ENCODE results near the gene IMPG2. TPM values are rescaled to one million over a fixed set of nuclear protein-coding genes. Genes with fewer than 3 reads are reported as not detected.

The IMPG2 gene
- total RNA-seq, 2 donors from 2014 or later = 0.23 to 0.28 TPM

- 28% methylated on average over 2 of the region's 2 CpGs for WGBS
- no peak for DNase-seq (ENCODE audit: low spot score)
- no peak overlapping the region for H3K27ac ChIP-seq
- no peaks in the 10 kb centered on the region for H3K9me3 ChIP-seq
- H3K4me1 ChIP-seq (replicated peaks) = no peaks in the 10 kb centered on the region
- no peaks in the 10 kb centered on the region for H3K27me3 ChIP-seq (replicated peaks; ENCODE audit: insufficient read depth)
- no peaks in the 10 kb centered on the region for H3K36me3 ChIP-seq
- TF ChIP-seq POLR2A (IDR thresholded peaks at IDR 0.05) = no peak
- no peak for TF ChIP-seq POLR2AphosphoS5 (IDR thresholded peaks at IDR 0.05)
- H3K4me3 ChIP-seq = no peak overlapping the region
- intact Hi-C loops (cut with DNase I) = no loop called here
Measured at GRCh38 chr3:101268141-101268540, 52.2 kb downstream of the IMPG2 start.

DNA sequence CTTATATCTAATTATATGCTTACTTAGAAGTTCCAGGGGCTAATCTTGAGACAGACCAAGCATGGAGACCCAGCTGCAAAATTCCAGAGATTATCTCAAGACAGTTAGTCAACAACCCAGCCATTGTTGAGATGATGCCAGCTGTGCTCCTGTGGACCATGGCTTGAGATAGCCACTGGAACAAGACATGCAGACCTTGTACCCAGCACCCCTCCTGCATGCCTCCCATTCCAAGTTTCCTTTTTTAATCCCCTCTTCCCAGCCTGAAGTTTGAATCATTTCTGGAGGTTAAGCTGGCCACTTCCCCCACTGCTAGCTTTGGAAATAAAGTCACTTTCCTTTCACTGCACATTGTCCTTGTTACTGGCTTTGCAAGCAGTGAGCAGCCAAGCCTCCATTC, 53.8 kb downstream of the IMPG2 start:
- H3K27me3 ChIP-seq (replicated peaks; ENCODE audit: insufficient read depth) = no peaks in the 10 kb centered on the region
- H3K4me3 ChIP-seq = no peak overlapping the region
- no peaks in the 10 kb centered on the region for H3K36me3 ChIP-seq
- H3K9me3 ChIP-seq = no peaks in the 10 kb centered on the region
- intact Hi-C loops (cut with DNase I) = no loop called here
- no peak overlapping the region for H3K27ac ChIP-seq
- TF ChIP-seq POLR2A (IDR thresholded peaks at IDR 0.05) (no peak), POLR2AphosphoS5 (IDR thresholded peaks at IDR 0.05) (no peak), CTCF (IDR thresholded peaks at IDR 0.05) (no peak)
- no peaks in the 10 kb centered on the region for H3K4me1 ChIP-seq (replicated peaks)
- no peak for DNase-seq (ENCODE audit: low spot score)

DNA sequence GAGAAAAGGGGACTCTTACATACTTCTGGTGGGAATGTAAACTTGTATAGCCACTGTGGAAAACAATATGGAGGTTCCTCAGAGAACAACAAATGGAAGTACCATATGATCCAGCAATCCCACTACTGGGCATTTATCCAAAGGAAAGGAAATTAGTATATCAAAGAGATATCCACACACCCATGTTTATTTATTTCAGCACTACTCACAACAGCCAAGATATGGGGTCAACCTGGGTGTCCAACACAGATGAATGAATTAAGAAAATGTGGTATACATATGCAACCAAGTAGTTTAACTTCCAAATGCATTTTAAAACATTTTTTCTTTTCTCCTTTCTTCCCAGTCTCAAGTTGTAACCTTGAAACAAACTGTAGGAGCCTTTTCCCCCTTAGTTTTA, 54.3 kb downstream of the IMPG2 start:
- Histone ChIP-seq H3K36me3 (no peaks in the 10 kb centered on the region), H3K4me1 (replicated peaks) (no peaks in the 10 kb centered on the region), H3K9me3 (no peaks in the 10 kb centered on the region), H3K27me3 (replicated peaks; ENCODE audit: insufficient read depth) (no peaks in the 10 kb centered on the region), H3K27ac (no peak overlapping the region), H3K4me3 (no peak overlapping the region)
- intact Hi-C loops (cut with DNase I) = no loop called here
- TF ChIP-seq CTCF (IDR thresholded peaks at IDR 0.05) (no peak), POLR2A (IDR thresholded peaks at IDR 0.05) (no peak), POLR2AphosphoS5 (IDR thresholded peaks at IDR 0.05) (no peak)
- DNase-seq (ENCODE audit: low spot score) = no peak

DNA sequence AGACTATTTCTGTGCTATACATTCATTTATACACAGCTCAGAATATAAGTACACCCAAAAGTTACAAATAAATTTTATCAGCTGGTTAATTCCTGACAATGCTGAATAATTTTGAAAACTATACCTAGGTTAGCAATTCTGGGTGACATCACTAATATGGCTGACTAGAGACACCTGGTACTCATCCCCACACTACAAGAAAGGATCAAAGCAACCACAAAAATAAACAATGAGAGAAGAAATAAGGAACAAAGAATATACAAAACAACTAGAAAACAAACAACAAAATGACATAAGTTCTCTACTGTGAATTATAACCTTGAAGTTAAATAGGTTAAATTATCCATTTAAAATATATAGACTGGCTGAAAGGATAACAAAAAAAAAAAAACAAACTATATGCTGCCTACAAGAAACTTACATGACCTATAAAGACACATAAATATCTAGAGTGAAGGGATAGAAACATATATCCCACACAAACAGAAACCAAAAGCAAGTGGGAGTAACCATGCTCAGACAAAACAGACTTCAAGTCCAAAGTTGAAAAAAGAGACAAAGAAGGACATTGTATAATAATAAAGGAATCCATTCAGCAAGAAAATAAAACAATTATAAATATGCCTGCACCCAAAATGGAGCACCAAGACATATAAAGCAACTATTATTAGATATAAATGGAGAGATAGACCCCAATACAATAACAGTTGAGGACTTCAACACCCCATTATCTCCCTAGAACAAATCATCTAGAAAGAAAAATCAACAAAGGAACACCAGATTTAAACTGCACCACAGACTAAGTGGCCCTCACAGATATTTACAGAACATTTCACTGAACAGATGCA, 57.8 kb downstream of the IMPG2 start:
- TF ChIP-seq POLR2AphosphoS5 (IDR thresholded peaks at IDR 0.05) (no peak), CTCF (IDR thresholded peaks at IDR 0.05) (no peak), POLR2A (IDR thresholded peaks at IDR 0.05) (no peak)
- no peak overlapping the region for H3K27ac ChIP-seq
- no peak for DNase-seq (ENCODE audit: low spot score)

GRCh38 chr3:101261506-101261905, 58.9 kb downstream of the IMPG2 start:
- H3K9me3 ChIP-seq = no peaks in the 10 kb centered on the region
- no peak for TF ChIP-seq POLR2AphosphoS5 (IDR thresholded peaks at IDR 0.05)
- no peak for TF ChIP-seq CTCF (IDR thresholded peaks at IDR 0.05)
- TF ChIP-seq POLR2A (IDR thresholded peaks at IDR 0.05) = no peak

More for the DNA sequence above, 57.8 kb downstream of the IMPG2 start:
- Histone ChIP-seq H3K4me1 (replicated peaks) (no peaks in the 10 kb centered on the region), H3K36me3 (no peaks in the 10 kb centered on the region), H3K9me3 (no peaks in the 10 kb centered on the region), H3K4me3 (no peak overlapping the region), H3K27me3 (replicated peaks; ENCODE audit: insufficient read depth) (no peaks in the 10 kb centered on the region)
- intact Hi-C loops (cut with DNase I) = no loop called here

More at GRCh38 chr3:101261506-101261905, 58.9 kb downstream of the IMPG2 start:
- H3K27me3 ChIP-seq (replicated peaks; ENCODE audit: insufficient read depth) = no peaks in the 10 kb centered on the region
- H3K4me3 ChIP-seq = no peak overlapping the region
- H3K36me3 ChIP-seq = no peaks in the 10 kb centered on the region
- no peaks in the 10 kb centered on the region for H3K4me1 ChIP-seq (replicated peaks)
- intact Hi-C loops (cut with DNase I) = no loop called here
- no peak overlapping the region for H3K27ac ChIP-seq
- no peak for DNase-seq (ENCODE audit: low spot score)

Data from prostate gland (tissue), 2 donors.